HG02610 (cell line): Measurements from ENCODE around the gene DDHD1.

Experiments used
- ATAC-seq: cut with Tn5 transposase; IDR thresholded peaks from one replicate; pipeline ENCODE4 v1.9.1; 2021; ENCODE audit warnings: mild to moderate bottlenecking, moderate library complexity; ENCODE audit not compliant: unreplicated experiment

Gene DDHD1

GRCh38 chr14:53001787-53002378 is 151.2 kb downstream of the DDHD1 start:
- no peak for ATAC-seq

GRCh38 chr14:52998376-52999015 is 154.6 kb downstream of the DDHD1 start:
- no peak for ATAC-seq

- no peak for ATAC-seq
Observed at GRCh38 chr14:52996493-52996892, 156.6 kb downstream of the DDHD1 start.

- ATAC-seq, result no peak
Observed at GRCh38 chr14:52995998-52996397, 157.1 kb downstream of the DDHD1 start.

- ATAC-seq, result no peak
Observed at GRCh38 chr14:52992236-52992870, 160.8 kb downstream of the DDHD1 start.

GRCh38 chr14:52988139-52988538 is 165.0 kb downstream of the DDHD1 start:
- ATAC-seq, result no peak

- ATAC-seq, result no peak
Observed at GRCh38 chr14:52987514-52987913, 165.6 kb downstream of the DDHD1 start.

GRCh38 chr14:52987042-52987441 is 166.1 kb downstream of the DDHD1 start:
- ATAC-seq, result no peak
